Trophoblast cell (in vitro differentiated cells and primary cell): Measurements from ENCODE around the gene KANTR.

Experiments
- DNase-seq, 2 donors: peaks; one replicate each; pipeline ENCODE4 v3.0.0-alpha.2; 2016
- H2AFZ ChIP-seq: 2 replicates; pipeline ENCODE4 v1.6.1; 2013; ENCODE audit warnings: low read length, moderate library complexity, mild to moderate bottlenecking; ENCODE audit not compliant: insufficient read depth, poor library complexity
- H2AK5ac ChIP-seq: 2 replicates; pipeline ENCODE4 v1.6.1; 2013; ENCODE audit warnings: mild to moderate bottlenecking, low read length
- H2BK120ac ChIP-seq: 2 replicates; pipeline ENCODE4 v1.6.1; 2013; ENCODE audit warnings: low read length, mild to moderate bottlenecking, moderate library complexity; ENCODE audit not compliant: insufficient read depth, poor library complexity
- H2BK12ac ChIP-seq: 2 replicates; pipeline ENCODE4 v1.6.1; 2013; ENCODE audit warnings: mild to moderate bottlenecking, low read length, moderate library complexity
- H2BK5ac ChIP-seq: 2 replicates; pipeline ENCODE4 v1.6.1; 2013; ENCODE audit warnings: low read length, low read depth, moderate library complexity, mild to moderate bottlenecking; ENCODE audit not compliant: poor library complexity
- H3K14ac ChIP-seq: 2 replicates; pipeline ENCODE4 v1.6.1; 2013; ENCODE audit warnings: mild to moderate bottlenecking, low read length
- H3K18ac ChIP-seq: 2 replicates; pipeline ENCODE4 v1.6.1; 2013; ENCODE audit warnings: mild to moderate bottlenecking, low read length
- H3K23ac ChIP-seq: 2 replicates; pipeline ENCODE4 v1.6.1; 2013; ENCODE audit warnings: low read length
- H3K27ac ChIP-seq: 2 replicates; pipeline ENCODE4 v1.5.1; 2013; ENCODE audit warnings: low read depth, mild to moderate bottlenecking, inconsistent platforms, low read length, moderate library complexity
- H3K27me3 ChIP-seq: 2 replicates; pipeline ENCODE4 v1.6.1; 2013; ENCODE audit warnings: inconsistent platforms, mild to moderate bottlenecking, low read length, moderate library complexity; ENCODE audit not compliant: insufficient read depth
- H3K36me3 ChIP-seq, 2 experiments: 1 replicate in 1 of 2; 2 replicates in 1 of 2; pipeline ENCODE4 v1.6.1; 2013; ENCODE audit warnings: low read length in 2 of 2, mild to moderate bottlenecking in 2 of 2, moderate library complexity in 1 of 2; ENCODE audit not compliant: insufficient read depth in 2 of 2, control insufficient read depth in 1 of 2
- H3K4ac ChIP-seq: 2 replicates; pipeline ENCODE4 v1.6.1; 2013; ENCODE audit warnings: low read depth, mild to moderate bottlenecking, low read length, moderate library complexity
- H3K4me1 ChIP-seq, 2 experiments: 1 replicate in 1 of 2; 2 replicates in 1 of 2; pipeline ENCODE4 v1.6.1; 2013; ENCODE audit warnings: low read length in 2 of 2, mild to moderate bottlenecking in 2 of 2, moderate library complexity in 1 of 2; ENCODE audit not compliant: insufficient read depth in 2 of 2, control insufficient read depth in 1 of 2
- H3K4me2 ChIP-seq: 2 replicates; pipeline ENCODE4 v1.6.1; 2013; ENCODE audit warnings: inconsistent platforms, mild to moderate bottlenecking, low read length, moderate library complexity
- H3K4me3 ChIP-seq: 2 replicates; pipeline ENCODE4 v1.5.1; 2013; ENCODE audit warnings: mild to moderate bottlenecking, low read depth, low read length, inconsistent platforms
- H3K79me1 ChIP-seq: one replicate; pipeline ENCODE4 v1.6.1; 2013; ENCODE audit warnings: low read length
- H3K79me2 ChIP-seq: 2 replicates; pipeline ENCODE4 v1.6.1; 2013; ENCODE audit warnings: low read length, mild to moderate bottlenecking; ENCODE audit not compliant: control insufficient read depth, insufficient read depth, poor library complexity
- H3K9ac ChIP-seq: 2 replicates; pipeline ENCODE4 v1.6.1; 2013; ENCODE audit warnings: mild to moderate bottlenecking, low read length
- H3K9me3 ChIP-seq: 2 replicates; pipeline ENCODE4 v1.6.1; 2013; ENCODE audit warnings: low read depth, mild to moderate bottlenecking, control low read depth, inconsistent platforms, low read length; ENCODE audit not compliant: insufficient read depth
- H4K12ac ChIP-seq: 2 replicates; pipeline ENCODE4 v1.6.1; 2013; ENCODE audit warnings: low read depth, mild to moderate bottlenecking, low read length, moderate library complexity
- H4K8ac ChIP-seq: 2 replicates; pipeline ENCODE4 v1.6.1; 2013; ENCODE audit warnings: low read depth, mild to moderate bottlenecking, low read length, moderate library complexity
- H4K91ac ChIP-seq: one replicate; pipeline ENCODE4 v1.6.1; 2013; ENCODE audit warnings: low read depth, mild to moderate bottlenecking, low read length, moderate library complexity
- WGBS: extraction: QIAGEN DNeasy Blood & Tissue Kit; methylation state at CpG from one replicate; pipeline ENCODE4 v1.1.7; 2013; ENCODE audit warnings: missing lambda C conversion rate; ENCODE audit not compliant: insufficient read length, insufficient coverage; ENCODE audit errors: extremely low coverage; 5-methylcytosine and 5-hydroxymethylcytosine counted together

The KANTR gene

DNA sequence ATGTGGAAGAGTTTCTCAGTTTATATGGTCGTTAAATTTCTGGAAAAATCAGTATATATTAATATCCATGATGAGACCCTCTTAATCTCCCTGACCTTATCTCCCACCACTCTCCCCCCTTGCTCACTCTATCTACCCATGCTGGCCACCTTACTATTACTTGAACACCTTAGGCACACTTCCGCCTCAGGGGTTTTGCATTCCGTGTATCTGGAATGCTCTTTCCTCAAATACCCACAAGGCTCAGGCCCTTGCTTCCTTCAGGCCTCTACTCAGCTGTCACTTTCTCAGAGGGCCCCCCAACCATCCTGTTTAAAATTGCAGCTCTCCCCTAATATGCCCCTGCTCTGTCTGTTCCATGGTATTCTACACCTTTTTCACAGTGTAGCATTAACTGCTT lies 1.9 kb downstream of the KANTR start:
- no peak overlapping the region for H3K23ac ChIP-seq
- no peak overlapping the region for H2BK5ac ChIP-seq
- H2AFZ ChIP-seq = no peak overlapping the region
- no peaks in the 10 kb centered on the region for H3K79me2 ChIP-seq
- no peak overlapping the region for H4K12ac ChIP-seq
- no peak overlapping the region for H3K9ac ChIP-seq
- H3K4me1 ChIP-seq = no peaks in the 10 kb centered on the region
- H3K14ac ChIP-seq = no peak overlapping the region
- no peak overlapping the region for H3K4me2 ChIP-seq
- H3K18ac ChIP-seq = no peak overlapping the region
- no peak overlapping the region for H4K8ac ChIP-seq
- no peak overlapping the region for H3K4me3 ChIP-seq
- DNase-seq = peak; percentile 24 to 56
- no peaks in the 10 kb centered on the region for H3K36me3 ChIP-seq
- no peak overlapping the region for H3K27ac ChIP-seq
- no peaks in the 10 kb centered on the region for H3K9me3 ChIP-seq
- no peak overlapping the region for H3K4ac ChIP-seq
- no peaks in the 10 kb centered on the region for H3K27me3 ChIP-seq
- peaks cover 5% of the 10 kb centered on the region for H3K79me1 ChIP-seq
- no peak overlapping the region for H2BK12ac ChIP-seq
- H2AK5ac ChIP-seq = no peak overlapping the region
- H4K91ac ChIP-seq = no peak overlapping the region
- H2BK120ac ChIP-seq = no peak overlapping the region
- no CpG with 5 or more reads among the region's 3 CpGs for WGBS

DNA sequence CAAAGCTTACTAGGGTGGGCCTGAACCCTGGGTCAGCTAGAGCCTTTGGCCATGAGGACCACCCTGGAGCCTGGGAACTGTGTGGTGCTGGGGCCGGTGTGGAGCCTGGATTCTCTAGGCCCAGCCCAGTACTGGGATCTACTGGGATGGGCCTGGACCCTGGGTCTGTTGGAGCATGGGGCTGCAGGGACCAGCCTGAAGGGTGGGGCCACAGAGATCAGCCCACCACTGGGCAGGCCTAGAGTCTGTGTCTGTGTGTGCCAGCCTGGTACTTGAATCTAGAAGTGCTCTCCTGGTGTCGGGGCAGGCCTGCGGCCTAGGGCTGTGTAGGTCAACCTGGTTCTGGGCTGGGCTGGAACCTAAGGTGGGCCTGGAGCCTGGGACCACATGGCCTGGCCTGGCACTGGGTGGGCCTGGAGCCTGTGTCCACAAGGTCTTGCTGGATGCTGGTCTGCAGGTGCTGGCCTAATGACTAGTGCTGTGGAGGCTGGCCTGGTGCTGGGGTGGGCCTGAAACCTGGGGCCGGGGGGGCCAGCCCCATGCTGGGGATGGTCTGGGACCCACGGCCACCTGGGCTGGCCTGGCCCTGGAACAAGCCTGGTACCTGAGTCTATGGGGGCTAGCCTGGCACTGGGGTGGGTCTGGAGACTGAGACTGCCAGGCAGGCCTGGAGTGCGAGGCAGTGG lies 21.1 kb downstream of the KANTR start:
- H3K9me3 ChIP-seq = no peaks in the 10 kb centered on the region
- H3K4ac ChIP-seq = no peak overlapping the region
- no peak overlapping the region for H4K12ac ChIP-seq
- H3K4me3 ChIP-seq = no peak overlapping the region
- no CpG with 5 or more reads among the region's 6 CpGs for WGBS
- no peak overlapping the region for H3K4me2 ChIP-seq
- H2BK120ac ChIP-seq = no peak overlapping the region
- H2BK12ac ChIP-seq = no peak overlapping the region
- no peak overlapping the region for H3K23ac ChIP-seq
- peaks cover 0 to 5% of the 10 kb centered on the region in 2 experiments for H3K4me1 ChIP-seq
- H4K8ac ChIP-seq = no peak overlapping the region
- no peak overlapping the region for H2AK5ac ChIP-seq
- no peaks in the 10 kb centered on the region for H3K79me2 ChIP-seq
- no peak overlapping the region for H3K14ac ChIP-seq
- no peak overlapping the region for H3K27ac ChIP-seq
- no peak overlapping the region for H2AFZ ChIP-seq
- H4K91ac ChIP-seq = no peak overlapping the region
- no peaks in the 10 kb centered on the region for H3K79me1 ChIP-seq
- H2BK5ac ChIP-seq = no peak overlapping the region
- no peak overlapping the region for H3K9ac ChIP-seq
- H3K18ac ChIP-seq = no peak overlapping the region
- no peak for DNase-seq
- H3K27me3 ChIP-seq = no peaks in the 10 kb centered on the region
- no peaks in the 10 kb centered on the region for H3K36me3 ChIP-seq

DNA sequence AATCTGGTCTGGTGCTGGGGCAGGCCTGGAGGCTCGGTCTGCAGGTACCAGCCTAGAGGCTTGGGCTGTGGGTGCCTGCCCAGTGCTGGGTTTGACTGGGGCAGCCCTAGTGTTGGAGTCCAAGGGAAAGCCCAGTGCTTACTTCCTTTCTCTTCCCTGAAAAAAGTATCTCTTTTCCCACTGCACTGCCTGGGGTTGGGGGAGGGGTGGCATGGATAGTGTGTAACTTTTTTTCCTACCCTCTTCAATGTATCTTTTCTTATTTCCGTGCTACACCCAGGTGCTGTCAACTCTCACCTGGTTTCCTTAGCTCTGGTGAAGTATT lies 21.6 kb downstream of the KANTR start:
- Histone ChIP-seq H3K36me3 (no peaks in the 10 kb centered on the region), H3K4me3 (no peak overlapping the region), H4K91ac (no peak overlapping the region), H3K9me3 (no peaks in the 10 kb centered on the region), H4K12ac (no peak overlapping the region), H3K9ac (no peak overlapping the region), H2BK120ac (no peak overlapping the region), H3K27me3 (no peaks in the 10 kb centered on the region), H2BK5ac (no peak overlapping the region), H3K27ac (no peak overlapping the region), H2AFZ (no peak overlapping the region), H3K4me1 (peaks cover 0 to 5% of the 10 kb centered on the region in 2 experiments), H2BK12ac (no peak overlapping the region), H4K8ac (no peak overlapping the region), H3K14ac (no peak overlapping the region), H3K18ac (no peak overlapping the region), H3K4ac (no peak overlapping the region), H3K79me1 (no peaks in the 10 kb centered on the region), H3K79me2 (no peaks in the 10 kb centered on the region), H3K4me2 (no peak overlapping the region), H2AK5ac (no peak overlapping the region), H3K23ac (no peak overlapping the region)
- no peak for DNase-seq
- WGBS = no CpG with 5 or more reads among the region's 2 CpGs

DNA sequence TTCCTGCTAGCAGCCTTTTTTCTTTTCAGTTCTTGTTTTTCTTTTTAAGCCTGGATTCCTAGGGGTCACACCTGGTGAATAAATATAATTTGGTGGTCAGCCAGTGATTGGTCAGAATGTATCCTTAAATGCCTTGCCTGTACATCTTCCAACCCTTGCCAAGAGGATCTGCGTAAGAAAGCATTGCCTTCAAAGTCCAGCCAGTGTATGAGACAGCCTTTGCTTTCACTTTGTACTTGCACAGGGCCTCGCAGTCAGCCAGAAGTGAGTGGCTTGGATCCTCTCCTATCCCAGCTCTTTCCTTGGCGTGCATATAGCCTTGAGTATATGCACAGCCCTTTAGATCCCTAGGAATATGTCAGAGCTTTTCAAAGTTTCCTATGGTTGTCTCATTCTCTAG lies 22.2 kb downstream of the KANTR start:
- Histone ChIP-seq H3K9me3 (no peaks in the 10 kb centered on the region), H3K9ac (no peak overlapping the region), H3K79me1 (no peaks in the 10 kb centered on the region), H2AK5ac (no peak overlapping the region), H3K36me3 (no peaks in the 10 kb centered on the region), H3K4ac (no peak overlapping the region), H2AFZ (no peak overlapping the region), H3K23ac (no peak overlapping the region), H3K27ac (no peak overlapping the region), H4K8ac (no peak overlapping the region), H2BK5ac (no peak overlapping the region), H4K12ac (no peak overlapping the region), H2BK12ac (no peak overlapping the region), H3K4me2 (no peak overlapping the region), H3K27me3 (no peaks in the 10 kb centered on the region), H4K91ac (no peak overlapping the region), H3K14ac (no peak overlapping the region), H3K4me3 (no peak overlapping the region), H3K18ac (no peak overlapping the region), H3K79me2 (no peaks in the 10 kb centered on the region), H2BK120ac (no peak overlapping the region), H3K4me1 (peaks cover 0 to 5% of the 10 kb centered on the region in 2 experiments)
- WGBS = no CpG with 5 or more reads among the region's 3 CpGs
- no peak for DNase-seq
